Left forelimb (tissue), 1 donor: Measurements from ENCODE around the gene ZBTB8OS.
"Not testable (repeated sequence)": the region's sequence is repeated elsewhere in the genome, so short reads cannot be mapped to it uniquely, and the experiment has no call there.

ENCODE experiments used
- DNase-seq: peaks from one replicate; pipeline ENCODE4 v3.0.0-alpha.2; 2018; ENCODE audit warnings: low spot score

The ZBTB8OS gene

DNA sequence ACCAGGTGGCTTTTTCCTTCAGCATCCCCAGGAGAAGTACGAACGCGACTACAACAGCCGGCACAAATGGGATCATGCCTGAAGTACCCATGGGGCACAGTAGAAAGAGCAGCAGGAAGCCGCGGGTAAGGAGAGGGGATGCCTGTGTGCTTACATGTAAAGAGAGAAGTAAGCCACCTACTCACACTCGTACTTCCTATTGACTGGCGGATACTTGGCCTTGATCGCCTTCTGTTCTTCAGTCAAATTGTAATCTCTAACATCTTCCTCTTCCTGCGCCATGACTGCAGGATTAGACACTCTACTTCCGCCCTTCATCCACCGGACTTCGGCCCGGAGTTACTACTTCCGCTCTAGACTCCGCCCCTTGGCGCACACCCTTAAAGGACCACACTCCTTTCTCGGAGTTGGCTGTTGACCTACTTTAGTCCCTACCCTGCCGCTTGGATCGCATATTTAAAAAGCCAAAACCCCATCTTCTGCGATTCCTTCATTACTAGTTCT, at the start of gene ZBTB8OS:
Gene ZBTB8OS (minus strand): TSS at position 303 of the 504 bp plus-strand sequence. CDS start 21 bp downstream, at position 282.
- DNase-seq: peak; percentile 91

DNA sequence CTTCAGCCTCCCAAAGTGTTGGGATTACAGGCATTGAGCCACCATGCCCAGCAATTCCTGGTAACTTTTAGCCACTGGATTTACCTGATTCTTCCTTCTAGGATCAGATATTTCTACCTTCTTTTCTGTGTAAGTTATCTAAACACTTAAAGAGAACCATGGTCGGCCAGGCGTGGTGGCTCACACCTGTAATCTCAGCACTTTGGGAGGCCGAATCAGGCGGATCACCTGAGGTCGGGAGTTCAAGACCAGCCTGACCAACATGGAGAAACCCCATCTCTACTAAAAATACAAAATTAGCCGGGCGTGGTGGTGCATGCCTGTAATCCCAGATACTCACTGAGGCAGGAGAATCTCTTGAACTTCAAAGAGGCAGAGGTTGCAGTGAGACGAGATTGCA, 46.6 kb upstream of the ZBTB8OS start:
- not testable (repeated sequence) for DNase-seq

DNA sequence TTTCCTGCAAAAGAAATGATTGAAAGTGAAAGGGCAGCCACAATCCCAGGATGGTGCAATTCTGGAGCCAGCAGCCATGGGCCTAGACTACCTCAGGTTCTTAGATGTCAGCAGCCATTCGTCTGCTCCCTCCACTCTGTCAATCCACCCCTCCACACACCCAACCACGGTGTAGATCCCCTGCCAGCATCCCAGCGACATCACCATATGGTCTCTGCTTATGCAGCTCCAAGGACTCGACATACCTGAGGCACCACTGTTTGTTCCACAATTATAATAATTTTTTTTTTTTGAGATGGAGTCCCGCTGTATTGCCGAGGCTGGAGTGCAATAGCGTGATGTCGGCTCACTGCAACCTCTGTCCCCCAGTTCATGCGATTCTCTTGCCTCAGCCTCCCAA, 45.7 kb upstream of the ZBTB8OS start:
- DNase-seq: no peak

DNA sequence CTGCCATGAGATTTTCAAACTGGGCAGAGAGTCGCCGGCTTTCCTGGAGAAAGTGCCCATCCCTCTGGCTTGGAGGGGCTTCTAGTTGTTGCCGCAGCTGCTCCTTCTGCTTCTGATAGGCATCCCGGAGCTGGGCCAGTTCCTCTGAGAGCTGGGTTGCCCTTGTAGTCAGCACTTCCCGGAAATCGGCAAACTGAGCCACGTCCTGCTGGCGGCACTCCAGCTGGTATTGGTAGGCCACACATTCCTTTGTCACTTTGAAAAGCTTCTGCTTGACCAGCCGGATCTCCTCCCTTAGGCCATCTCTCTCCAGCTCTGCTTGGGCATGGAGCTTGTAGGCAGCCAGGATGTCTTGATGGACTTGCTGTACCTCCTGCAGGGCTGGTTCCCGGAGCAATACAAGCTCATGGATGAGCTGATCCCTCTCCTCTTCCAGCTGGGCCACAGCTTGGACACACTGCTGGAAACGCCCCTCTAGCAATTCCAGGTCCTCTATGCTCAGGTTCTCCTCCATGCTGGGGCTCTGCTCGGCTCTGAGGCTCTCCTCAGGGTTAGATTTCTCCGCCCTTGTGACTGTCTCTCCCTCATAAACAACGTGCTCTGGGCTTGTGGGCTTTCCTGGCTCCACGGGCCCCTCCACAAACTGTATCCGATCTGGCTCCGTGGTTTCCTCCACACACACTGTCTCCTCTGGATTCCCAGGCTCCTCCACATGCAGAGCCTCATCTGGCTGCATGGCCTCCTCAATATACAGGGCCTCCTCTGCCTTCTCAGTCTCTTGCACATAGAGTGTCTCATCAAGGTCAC, 45.0 kb upstream of the ZBTB8OS start:
- DNase-seq: no peak

DNA sequence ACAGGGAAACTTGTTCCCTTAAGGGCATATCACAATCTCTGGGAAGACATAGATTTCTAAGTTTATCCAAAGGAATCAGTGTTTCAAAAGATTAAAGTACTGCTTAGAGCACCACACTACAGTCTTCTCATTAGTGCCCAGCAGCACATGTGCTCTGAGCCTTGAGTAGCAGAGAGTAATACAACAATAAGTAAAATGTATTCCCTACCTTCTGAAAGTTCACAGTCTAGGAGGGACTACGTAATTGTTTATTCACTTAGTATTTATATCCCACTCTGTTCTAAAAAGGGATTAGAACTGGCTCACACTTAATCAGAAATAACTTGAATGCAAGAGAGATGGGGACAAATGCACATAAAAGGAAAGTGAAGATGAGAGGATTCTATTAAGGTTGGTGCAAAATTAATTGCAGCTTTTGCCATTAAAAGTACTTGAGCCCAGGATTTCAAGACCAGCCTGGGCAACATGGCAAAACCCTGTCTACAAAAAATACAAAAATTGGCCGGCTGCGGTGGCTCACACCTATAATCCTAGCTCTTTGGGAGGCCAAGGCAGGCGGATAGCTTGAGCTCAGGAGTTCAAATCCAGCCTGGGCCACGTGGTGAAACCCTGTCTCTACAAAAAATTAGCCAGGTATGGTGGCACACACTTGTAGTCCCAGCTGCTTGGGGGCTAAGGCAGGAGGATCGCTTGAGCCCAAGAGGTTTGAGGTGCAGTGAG, 43.3 kb upstream of the ZBTB8OS start:
- DNase-seq: no peak

DNA sequence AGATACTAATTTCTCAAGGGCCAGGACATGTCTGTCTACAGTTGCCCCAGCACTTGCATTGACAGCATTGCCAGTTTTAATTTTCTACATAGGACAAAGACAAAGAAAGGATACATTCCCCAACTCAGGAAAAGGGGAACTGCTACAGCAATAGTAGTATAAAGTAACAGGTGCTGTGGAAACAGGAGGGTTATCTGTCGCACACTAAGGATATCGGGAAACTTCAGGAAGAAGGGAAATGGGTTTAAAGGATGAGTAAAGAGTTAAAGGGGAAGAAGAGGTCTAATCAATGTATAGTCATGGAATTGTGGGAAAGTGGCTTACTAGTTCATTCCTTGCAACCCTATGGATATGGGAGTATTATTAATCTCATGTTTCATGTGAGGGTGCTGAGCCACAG, 36.0 kb upstream of the ZBTB8OS start:
- no peak for DNase-seq

DNA sequence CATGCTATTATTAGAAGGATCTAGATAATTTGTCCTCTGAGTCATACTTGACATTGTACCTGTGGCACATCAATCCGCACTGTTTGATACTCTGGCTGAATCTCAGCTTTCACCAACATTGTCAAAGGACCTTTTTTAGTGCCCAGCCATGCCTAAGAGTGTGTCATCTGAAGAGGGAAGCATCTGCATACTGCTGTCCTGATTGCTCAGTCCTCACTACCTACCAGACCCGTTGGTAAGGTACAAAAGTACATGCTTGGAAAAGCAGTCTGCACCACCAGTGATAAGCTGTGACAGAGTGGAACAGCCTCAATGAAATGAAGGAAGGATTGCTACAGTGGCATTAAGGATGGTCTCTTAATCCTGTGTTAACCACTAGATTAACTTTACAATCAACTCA, 35.1 kb upstream of the ZBTB8OS start:
- no peak for DNase-seq

DNA sequence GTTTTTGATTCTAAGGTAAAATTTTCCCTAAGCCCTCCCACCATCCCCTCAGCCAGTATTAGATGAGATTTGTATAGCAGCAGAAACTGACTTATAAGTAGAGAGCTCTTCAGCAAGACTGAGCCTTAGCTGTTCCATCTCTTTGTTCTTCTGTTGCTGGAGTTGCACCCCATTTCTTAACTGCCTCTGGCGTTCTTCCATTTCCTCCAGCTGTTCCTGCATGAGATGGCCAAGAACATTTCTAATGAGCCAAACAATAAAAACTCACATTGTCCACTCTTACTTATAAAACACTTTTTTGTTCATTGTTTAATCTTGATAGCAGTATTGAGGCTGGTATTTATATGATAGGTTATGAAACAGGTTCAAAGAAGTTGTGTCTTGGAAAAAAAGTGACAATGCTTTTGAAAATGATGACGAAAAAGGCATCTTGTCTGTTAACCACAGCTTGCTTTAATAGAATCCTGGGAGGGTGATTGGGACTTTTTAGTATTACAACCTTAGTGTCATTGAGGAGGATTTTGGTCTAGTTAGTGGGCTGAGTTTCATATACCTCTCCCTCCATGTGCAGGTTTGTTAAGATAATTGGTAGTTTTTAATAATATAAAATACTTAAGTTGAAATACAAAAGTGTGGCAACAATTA, 33.9 kb upstream of the ZBTB8OS start:
- DNase-seq: no peak

DNA sequence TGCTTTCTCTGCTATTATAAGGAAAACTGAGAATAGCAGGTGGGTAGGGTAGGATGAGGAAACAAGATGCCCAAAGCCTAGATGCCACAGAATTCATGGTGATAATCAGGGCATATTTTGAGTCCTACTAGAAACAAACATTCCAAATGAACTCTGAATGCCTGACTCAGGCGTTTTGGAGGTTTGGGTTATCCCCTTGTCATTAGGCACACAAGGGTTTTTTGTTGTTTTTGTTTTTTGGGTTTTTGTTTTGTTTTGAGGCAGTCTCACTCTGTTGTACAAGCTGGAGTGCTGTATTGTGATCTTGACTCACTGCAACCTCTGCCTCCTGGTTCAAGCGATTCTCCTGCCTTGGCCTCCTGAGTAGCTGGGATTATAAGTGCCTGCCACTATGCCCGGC, 33.0 kb upstream of the ZBTB8OS start:
- no peak for DNase-seq

DNA sequence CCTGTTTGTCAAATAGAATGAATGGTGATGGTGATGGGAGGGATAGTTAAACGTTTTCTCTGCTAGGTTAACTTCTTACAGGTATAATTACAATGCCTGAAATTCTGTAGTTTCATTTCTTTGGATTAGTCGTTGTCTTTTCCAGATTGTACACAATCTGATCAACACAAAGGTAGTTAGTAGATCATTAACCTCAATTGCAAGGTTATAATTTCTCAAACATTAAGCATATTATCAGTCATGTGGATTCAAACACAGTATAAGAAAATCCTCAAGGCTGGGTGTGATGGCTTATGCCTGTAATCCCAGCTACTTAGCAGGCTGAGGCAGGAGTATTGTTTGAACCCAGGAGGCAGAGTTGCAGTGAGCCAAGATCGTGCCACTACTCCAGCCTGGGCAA, 31.6 kb upstream of the ZBTB8OS start:
- DNase-seq: no peak

DNA sequence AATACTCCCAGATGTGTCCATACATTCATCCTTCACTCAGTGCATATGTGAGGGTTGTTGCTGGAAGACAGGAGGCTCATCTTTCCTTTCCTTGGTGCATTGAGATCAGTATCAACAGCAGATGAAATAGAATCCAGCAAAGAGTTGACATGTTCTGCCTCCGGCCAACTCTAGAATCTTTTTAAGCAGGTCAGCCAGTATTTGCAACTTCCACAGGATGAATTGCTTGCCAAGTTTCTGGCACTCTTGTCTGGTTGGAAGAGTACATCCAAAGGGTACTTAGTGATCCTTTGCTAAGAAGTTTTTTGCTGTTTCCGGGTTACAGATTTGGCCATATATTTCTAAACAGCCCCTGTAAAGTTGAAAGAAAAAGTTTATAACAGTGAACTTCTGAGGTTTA, 31.2 kb upstream of the ZBTB8OS start:
- no peak for DNase-seq

DNA sequence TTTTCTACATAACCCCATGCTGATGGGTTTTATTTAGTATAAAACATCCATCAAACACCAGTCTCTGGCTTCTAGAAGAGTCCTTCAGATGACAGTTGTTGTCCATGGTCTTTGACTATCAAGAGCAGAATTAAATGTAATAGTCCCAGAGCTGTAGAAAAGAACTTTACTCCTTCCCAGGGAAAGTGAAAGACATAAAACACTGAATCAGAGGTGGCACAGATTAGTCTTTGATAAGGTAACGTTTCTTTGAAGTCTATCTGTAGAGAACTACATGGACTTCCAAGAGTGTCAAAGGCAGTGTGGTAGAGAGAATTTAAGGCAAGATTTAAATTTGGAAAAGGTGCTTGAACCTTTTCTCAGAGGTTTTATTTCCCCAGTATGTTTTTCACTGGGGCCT, 30.3 kb upstream of the ZBTB8OS start:
- no peak for DNase-seq

DNA sequence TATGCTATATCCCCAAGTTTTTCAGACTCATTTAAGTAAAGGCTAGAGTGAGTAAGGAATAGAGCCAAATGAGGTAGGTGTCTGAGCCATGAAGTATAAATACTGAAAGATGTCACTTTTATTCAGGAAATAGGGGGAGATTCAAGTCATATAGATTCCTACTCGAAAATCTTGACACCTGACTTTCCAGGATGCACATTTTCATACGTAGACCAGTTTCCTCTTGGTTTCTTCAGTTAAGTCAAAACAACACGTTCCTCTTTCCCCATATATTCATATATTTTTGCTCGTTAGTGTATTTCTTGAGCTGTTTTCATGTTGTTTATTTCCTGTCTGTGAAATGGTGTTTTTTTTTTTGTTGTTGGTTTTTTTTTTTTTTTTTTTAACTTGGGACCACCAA, 29.6 kb upstream of the ZBTB8OS start:
- DNase-seq: not testable (repeated sequence)

DNA sequence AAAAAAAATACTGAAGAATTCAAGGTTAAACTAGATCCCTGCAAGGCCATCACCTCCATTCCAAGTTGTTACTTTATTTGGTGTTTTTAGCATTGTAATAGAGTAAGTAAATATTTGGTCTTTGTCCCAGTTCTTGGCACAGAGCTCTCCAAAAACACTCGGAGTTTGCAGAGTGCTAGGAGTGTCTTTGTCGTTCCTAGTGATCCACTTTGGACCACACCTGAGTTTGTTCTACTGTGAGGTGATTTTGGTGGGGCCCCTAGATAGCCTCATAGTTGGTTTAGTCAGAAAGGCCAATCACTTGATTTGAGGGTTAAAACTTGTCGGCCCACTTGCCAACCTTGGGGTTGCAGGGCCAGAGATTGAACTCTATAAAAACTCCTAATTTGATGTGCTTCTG, 26.6 kb upstream of the ZBTB8OS start:
- no peak for DNase-seq

DNA sequence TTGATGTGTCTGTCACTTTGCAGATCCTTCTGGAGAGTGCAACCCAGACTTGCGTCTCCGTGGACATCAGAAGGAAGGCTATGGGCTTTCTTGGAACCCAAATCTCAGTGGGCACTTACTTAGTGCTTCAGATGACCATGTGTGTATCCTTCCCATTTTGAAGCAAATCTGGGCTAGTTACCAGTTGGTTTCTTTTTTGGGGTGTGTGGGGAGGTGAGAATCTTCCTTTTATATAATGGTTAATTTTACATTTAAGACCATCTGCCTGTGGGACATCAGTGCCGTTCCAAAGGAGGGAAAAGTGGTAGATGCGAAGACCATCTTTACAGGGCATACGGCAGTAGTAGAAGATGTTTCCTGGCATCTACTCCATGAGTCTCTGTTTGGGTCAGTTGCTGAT, 18.4 kb upstream of the ZBTB8OS start:
- DNase-seq: not testable (repeated sequence)

DNA sequence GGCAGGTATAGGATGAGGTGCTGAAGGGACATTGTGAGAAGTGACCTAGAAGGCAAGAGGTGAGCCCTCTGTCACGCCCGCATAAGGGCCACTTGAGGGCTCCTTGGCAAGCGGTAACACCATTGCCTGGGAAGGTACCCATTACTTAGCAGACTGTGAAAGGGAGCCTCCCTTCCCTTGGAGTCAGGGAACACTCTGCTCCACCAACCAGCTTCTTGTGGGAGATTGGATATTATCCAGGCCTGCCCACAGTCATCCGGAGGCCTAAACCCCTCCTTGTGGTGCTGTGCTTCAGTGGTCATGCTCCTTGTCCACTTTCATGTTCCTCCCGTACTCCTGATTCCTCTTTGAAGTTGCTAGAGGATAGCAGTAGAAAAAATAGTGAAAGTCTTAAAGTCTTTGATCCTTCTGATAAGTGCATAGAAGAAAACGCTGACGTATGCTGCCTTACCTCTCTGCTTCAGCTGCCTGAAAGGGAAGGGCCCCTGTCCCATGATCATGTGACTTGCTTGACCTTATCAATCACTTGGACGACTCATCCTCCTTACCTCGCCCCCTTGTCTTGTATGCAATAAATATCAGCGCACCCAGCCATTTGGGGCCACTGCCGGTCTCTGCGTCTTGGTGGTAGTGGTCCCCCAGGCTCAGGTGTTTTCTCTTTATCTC, 16.7 kb upstream of the ZBTB8OS start:
- no peak for DNase-seq

DNA sequence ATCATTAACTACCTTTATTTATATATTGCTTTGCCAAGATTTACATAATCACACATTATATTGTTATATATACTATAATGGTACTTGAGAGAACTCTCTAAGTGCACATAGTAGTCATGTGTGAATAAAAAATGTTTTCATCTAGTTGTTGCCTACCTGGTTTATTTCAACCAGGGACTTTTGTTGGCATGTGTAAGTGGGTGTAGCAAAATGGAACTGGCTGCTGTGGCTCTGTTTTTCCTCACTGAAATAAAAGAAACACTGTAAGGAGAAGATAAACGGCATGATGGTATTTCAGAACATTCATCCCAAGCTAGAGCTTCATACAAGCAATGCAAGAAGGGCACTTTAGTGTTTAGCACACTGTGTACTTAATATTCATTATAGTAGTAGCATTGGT, 15.6 kb upstream of the ZBTB8OS start:
- no peak for DNase-seq

DNA sequence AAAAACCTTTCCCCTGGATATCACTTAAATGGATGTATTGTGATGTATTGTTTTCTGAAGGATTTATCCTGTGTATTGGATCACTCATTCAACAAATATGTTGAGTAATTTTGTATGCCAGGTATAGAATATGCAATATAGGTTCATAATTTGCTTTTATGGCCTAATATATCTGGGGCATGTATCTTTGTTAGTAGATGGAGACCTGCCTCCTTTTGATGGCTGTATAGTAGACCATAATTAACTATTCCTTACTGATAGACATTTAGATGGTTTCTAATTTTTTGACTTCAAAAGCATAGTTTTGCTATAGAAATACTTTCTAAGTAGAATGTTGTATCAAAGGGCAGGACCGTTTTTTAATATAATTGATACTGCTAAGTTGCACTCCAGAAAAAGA, 9.2 kb upstream of the ZBTB8OS start:
- no peak for DNase-seq

DNA sequence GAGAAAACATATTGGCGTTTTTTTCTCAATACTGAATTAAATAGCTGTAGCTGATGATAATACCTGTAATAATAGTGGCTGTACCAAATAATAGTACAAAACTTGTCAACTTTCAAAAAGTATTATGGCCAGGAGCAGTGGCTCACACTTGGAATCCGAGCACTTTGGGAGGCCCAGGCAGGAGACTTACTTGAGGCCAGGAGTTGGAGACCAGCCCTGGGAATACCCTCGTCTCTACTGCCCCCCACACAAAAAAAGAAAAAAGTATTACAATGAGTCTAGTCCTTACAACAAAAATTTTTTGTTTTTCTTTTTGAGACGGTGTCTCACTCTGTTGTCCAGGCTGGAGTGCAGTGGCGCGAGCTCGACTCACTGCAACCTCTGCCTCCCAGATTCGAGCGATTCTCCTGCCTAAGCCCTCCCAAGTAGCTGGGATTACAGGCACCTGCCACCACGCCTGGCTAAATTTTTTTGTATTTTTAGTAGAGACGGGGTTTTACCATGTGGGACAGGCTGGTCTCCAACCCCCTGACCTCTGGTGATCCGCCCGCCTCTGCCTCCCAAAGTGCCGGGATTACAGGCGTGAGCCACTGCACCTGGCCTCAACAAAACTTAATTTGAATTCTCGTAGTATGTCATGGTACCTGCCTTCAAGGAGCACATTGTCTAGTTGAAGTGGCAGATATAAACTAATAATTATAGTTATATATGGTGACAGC, 2.1 kb upstream of the ZBTB8OS start:
- DNase-seq: no peak

DNA sequence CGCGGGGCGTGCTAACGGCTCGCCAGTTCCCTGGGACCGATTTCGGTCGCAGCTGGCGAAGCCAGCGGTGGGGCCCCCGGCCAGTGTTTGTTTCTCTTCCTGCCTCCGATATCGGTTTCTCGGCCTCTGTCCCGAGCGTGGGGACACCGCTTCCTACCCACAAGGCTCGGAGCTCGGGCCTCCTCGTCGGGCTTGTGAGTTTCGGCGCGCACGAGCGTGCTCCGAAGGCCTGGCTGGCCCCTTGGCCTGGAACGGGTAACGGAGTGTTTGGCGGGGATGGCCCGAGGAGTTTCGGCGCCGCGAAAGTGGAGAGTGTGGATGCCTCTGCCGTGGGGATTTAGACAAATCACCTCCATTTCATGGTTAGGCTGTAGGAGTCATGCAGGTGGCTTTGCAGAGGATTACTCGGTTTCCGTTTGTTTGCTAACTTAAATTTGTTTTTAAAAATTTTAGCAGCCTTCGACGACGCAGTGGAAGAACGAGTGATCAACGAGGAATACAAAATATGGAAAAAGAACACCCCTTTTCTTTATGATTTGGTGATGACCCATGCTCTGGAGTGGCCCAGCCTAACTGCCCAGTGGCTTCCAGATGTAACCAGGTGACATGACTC, 1.2 kb upstream of the ZBTB8OS start:
- DNase-seq: no peak
